SK-N-MC (cell line): Measurements from ENCODE around the gene SLC16A11.
A peak's percentile ranks its signal among the peaks of the same experiment; 100 is the strongest.

Experiments used
- DNase-seq: peaks from one replicate; pipeline ENCODE4 v3.0.0-alpha.2; 2011; ENCODE audit warnings: low read depth, low spot score
- H3K27ac ChIP-seq: fragments of 200-600 bp; sonication (generic); 2 replicates; pipeline ENCODE4 v1.5.1; 2016; ENCODE audit warnings: mixed run types
- H3K36me3 ChIP-seq: fragments of 200-600 bp; sonication (generic); 2 replicates; pipeline ENCODE4 v1.6.1; 2017; ENCODE audit warnings: antibody characterized with exemption, low read length, mixed read lengths; ENCODE audit not compliant: insufficient read depth
- H3K4me3 ChIP-seq: fragments of 200-600 bp; sonication (generic); 2 replicates; pipeline ENCODE4 v1.5.1; 2016
- H3K9ac ChIP-seq: fragments of 200-600 bp; sonication (generic); 2 replicates; pipeline ENCODE4 v1.8.0; 2017; ENCODE audit warnings: mixed run types, mixed read lengths; ENCODE audit not compliant: insufficient read length
- H3K9me3 ChIP-seq: fragments of 200-600 bp; sonication (generic); 2 replicates; pipeline ENCODE4 v1.6.1; 2017; ENCODE audit warnings: low read depth, mild to moderate bottlenecking, antibody characterized with exemption, low read length, moderate library complexity, mixed read lengths
- EZH2 ChIP-seq: fragments of 200-600 bp; sonication (generic); IDR thresholded peaks from one replicate; pipeline ENCODE4 v1.6.1; 2017; ENCODE audit warnings: antibody characterized with exemption
- FOXP2 ChIP-seq: optimal IDR thresholded peaks from 2 replicates; pipeline ENCODE3; 2011; ENCODE audit warnings: mild to moderate bottlenecking, moderate library complexity; ENCODE audit not compliant: insufficient read depth; ENCODE audit errors: extremely low read length, control extremely low read depth
- POLR2AphosphoS5 ChIP-seq: IDR thresholded peaks from 2 replicates; pipeline ENCODE4 v1.6.1; 2012; ENCODE audit warnings: mild to moderate bottlenecking, low read depth, low read length, borderline replicate concordance

The SLC16A11 gene

GRCh38 chr17:7018331-7018964 is 25.4 kb downstream of the SLC16A11 start:
- TF ChIP-seq FOXP2 (no peak), EZH2 (no peak), POLR2AphosphoS5 (no peak)
- Histone ChIP-seq H3K4me3 (no peak overlapping the region), H3K27ac (no peak overlapping the region), H3K9ac (no peak overlapping the region), H3K9me3 (no peaks in the 10 kb centered on the region), H3K36me3 (no peaks in the 10 kb centered on the region; the same call in 1 of the 2 replicates)
- no peak for DNase-seq

GRCh38 chr17:7017827-7018200 is 26.1 kb downstream of the SLC16A11 start:
- no peak for DNase-seq
- Histone ChIP-seq H3K9ac (no peak overlapping the region), H3K4me3 (no peak overlapping the region), H3K27ac (no peak overlapping the region), H3K9me3 (no peaks in the 10 kb centered on the region), H3K36me3 (no peaks in the 10 kb centered on the region; the same call in 1 of the 2 replicates)
- TF ChIP-seq POLR2AphosphoS5 = no peak
- no peak for TF ChIP-seq FOXP2
- no peak for TF ChIP-seq EZH2

- no peak overlapping the region for H3K9ac ChIP-seq
- no peak overlapping the region for H3K4me3 ChIP-seq
These were observed 26.7 kb downstream of the SLC16A11 start for GRCh38 chr17:7016886-7017826.

GRCh38 chr17:7016418-7016817 is 27.5 kb downstream of the SLC16A11 start:
- no peaks in the 10 kb centered on the region; the same call in 1 of the 2 replicates for H3K36me3 ChIP-seq
- TF ChIP-seq POLR2AphosphoS5 (no peak), EZH2 (no peak), FOXP2 (no peak)
- H3K27ac ChIP-seq = no peak overlapping the region
- H3K4me3 ChIP-seq = no peak overlapping the region
- H3K9me3 ChIP-seq = no peaks in the 10 kb centered on the region
- no peak for DNase-seq
- no peak overlapping the region for H3K9ac ChIP-seq

More at GRCh38 chr17:7016886-7017826, 26.7 kb downstream of the SLC16A11 start:
- no peaks in the 10 kb centered on the region; the same call in 1 of the 2 replicates for H3K36me3 ChIP-seq
- H3K9me3 ChIP-seq = no peaks in the 10 kb centered on the region
- TF ChIP-seq FOXP2 = no peak
- TF ChIP-seq POLR2AphosphoS5 = no peak
- H3K27ac ChIP-seq = 0 out of 2 replicates have a peak overlapping the region, but pooled peaks have one; percentile 57
- no peak for DNase-seq

- DNase-seq = no peak
- no peak for TF ChIP-seq FOXP2
- TF ChIP-seq POLR2AphosphoS5 = no peak; the same call in 1 of the 2 replicates
- no peak for TF ChIP-seq EZH2
- Histone ChIP-seq H3K27ac (peak overlapping the region; percentile 69), H3K9me3 (no peaks in the 10 kb centered on the region), H3K4me3 (peak overlapping the region; percentile 91), H3K36me3 (no peaks in the 10 kb centered on the region; the same call in 1 of the 2 replicates), H3K9ac (peak overlapping the region; percentile 97)
These were observed 28.6 kb downstream of the SLC16A11 start for GRCh38 chr17:7014995-7015958.

- H3K4me3 ChIP-seq = peak overlapping the region; percentile 91
- H3K9ac ChIP-seq = peak overlapping the region; percentile 97
- no peaks in the 10 kb centered on the region for H3K9me3 ChIP-seq
- no peak for TF ChIP-seq FOXP2
- peak; percentile 73 for TF ChIP-seq POLR2AphosphoS5
- DNase-seq = peak; percentile 6
- no peaks in the 10 kb centered on the region; the same call in 1 of the 2 replicates for H3K36me3 ChIP-seq
- peak overlapping the region; percentile 69 for H3K27ac ChIP-seq
These were observed 29.5 kb downstream of the SLC16A11 start for GRCh38 chr17:7014261-7014994.

GRCh38 chr17:7011942-7012254 is 32.0 kb downstream of the SLC16A11 start:
- no peaks in the 10 kb centered on the region for H3K9me3 ChIP-seq
- peak overlapping the region; percentile 97 for H3K9ac ChIP-seq
- H3K36me3 ChIP-seq = no peaks in the 10 kb centered on the region; the same call in 1 of the 2 replicates
- no peak for TF ChIP-seq EZH2
- no peak for TF ChIP-seq POLR2AphosphoS5
- no peak for TF ChIP-seq FOXP2
- H3K27ac ChIP-seq = peak overlapping the region; percentile 98
- no peak for DNase-seq
- H3K4me3 ChIP-seq = peak overlapping the region; percentile 91
